ENCODE measurements around the gene BPI. TPM values are rescaled to one million over a fixed set of nuclear protein-coding genes. Genes with fewer than 3 reads are reported as not detected.

The BPI gene
- total RNA-seq, 6 experiments from 2014 or later: 0.26 to 1.3 (median 0.60) TPM; not detected in 2

- no peaks in the 10 kb centered on the region for H3K27me3 ChIP-seq
- no peak for ATAC-seq
- no peak overlapping the region for H3K4me3 ChIP-seq
- peak overlapping the region in 1 of 3 donors; percentile 57 for H3K27ac ChIP-seq
- 85% methylated on average over 5 of the region's 7 CpGs for WGBS (ENCODE audit: insufficient coverage, low coverage, low lambda C conversion rate, missing lambda C conversion rate)
- intact Hi-C loops (cut with DNase I): no loop called here
- peaks cover 0 to 8% (median 1%) of the 10 kb centered on the region in 4 donors for H3K4me1 ChIP-seq
- no peak for TF ChIP-seq POLR2A (IDR thresholded peaks at IDR 0.05)
- TF ChIP-seq, protein P1, sequence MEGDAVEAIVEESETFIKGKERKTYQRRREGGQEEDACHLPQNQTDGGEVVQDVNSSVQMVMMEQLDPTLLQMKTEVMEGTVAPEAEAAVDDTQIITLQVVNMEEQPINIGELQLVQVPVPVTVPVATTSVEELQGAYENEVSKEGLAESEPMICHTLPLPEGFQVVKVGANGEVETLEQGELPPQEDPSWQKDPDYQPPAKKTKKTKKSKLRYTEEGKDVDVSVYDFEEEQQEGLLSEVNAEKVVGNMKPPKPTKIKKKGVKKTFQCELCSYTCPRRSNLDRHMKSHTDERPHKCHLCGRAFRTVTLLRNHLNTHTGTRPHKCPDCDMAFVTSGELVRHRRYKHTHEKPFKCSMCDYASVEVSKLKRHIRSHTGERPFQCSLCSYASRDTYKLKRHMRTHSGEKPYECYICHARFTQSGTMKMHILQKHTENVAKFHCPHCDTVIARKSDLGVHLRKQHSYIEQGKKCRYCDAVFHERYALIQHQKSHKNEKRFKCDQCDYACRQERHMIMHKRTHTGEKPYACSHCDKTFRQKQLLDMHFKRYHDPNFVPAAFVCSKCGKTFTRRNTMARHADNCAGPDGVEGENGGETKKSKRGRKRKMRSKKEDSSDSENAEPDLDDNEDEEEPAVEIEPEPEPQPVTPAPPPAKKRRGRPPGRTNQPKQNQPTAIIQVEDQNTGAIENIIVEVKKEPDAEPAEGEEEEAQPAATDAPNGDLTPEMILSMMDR (IDR thresholded peaks at IDR 0.05): no peak
- H3K9me3 ChIP-seq: no peaks in the 10 kb centered on the region
- no peaks in the 10 kb centered on the region for H3K36me3 ChIP-seq
- no peak for DNase-seq
Measured at GRCh38 chr20:38297916-38298674, 5.9 kb upstream of the BPI start.

DNA sequence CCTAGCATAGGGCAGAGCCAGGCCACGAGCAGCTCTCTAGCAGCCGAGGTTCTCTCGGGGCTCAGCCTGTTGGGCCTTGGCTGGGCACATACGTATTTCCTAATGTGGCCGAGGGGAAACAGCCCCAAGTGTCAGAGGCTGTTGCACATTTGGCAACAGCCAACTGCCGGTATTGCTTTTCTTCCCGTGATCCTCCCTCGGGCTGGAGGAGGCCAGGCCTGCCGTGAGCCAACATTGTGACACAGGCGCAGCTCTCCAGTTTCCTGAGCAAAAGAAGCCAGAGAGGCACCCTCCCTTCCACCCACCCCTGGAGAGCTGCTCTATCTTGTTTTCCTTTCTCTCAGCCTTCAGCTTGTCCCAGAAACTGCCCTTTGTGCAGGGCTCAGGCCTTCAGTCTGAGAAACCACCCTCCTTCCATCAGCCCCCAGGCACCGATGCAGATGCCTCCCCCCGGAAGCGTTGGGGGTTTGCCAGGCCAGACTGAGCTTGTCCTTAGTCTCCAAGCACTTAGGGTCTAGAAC is 5.1 kb upstream of the BPI start:
- intact Hi-C loops (cut with DNase I): no loop called here
- WGBS (ENCODE audit: insufficient coverage, low coverage, low lambda C conversion rate, missing lambda C conversion rate): 22% methylated on average over 7 of the region's 13 CpGs
- Histone ChIP-seq H3K27me3 (no peaks in the 10 kb centered on the region), H3K4me3 (no peak overlapping the region), H3K36me3 (no peaks in the 10 kb centered on the region), H3K9me3 (no peaks in the 10 kb centered on the region), H3K4me1 (peaks cover 0 to 3% (median 0%) of the 10 kb centered on the region in 4 donors), H3K27ac (peak overlapping the region in 1 of 3 donors; percentile 57)
- TF ChIP-seq, protein P1 (IDR thresholded peaks at IDR 0.05): no peak
- no peak for TF ChIP-seq POLR2A (IDR thresholded peaks at IDR 0.05)
- peak; percentile 72 to 89 (median 72) for DNase-seq
- peak; percentile 77 to 90 (median 81) for ATAC-seq

- ATAC-seq: no peak
- 71% methylated on average over 1 of the region's 6 CpGs for WGBS (ENCODE audit: insufficient coverage, low coverage, low lambda C conversion rate, missing lambda C conversion rate)
- TF ChIP-seq, protein P1 (IDR thresholded peaks at IDR 0.05): no peak
- no peak for TF ChIP-seq POLR2A (IDR thresholded peaks at IDR 0.05)
- no peaks in the 10 kb centered on the region for H3K4me1 ChIP-seq
- no peak for DNase-seq
- no peaks in the 10 kb centered on the region for H3K27me3 ChIP-seq
- no peak overlapping the region for H3K4me3 ChIP-seq
- H3K27ac ChIP-seq: no peak overlapping the region
- intact Hi-C loops (cut with DNase I): loop anchor here (5.0 to 10.0 kb wide), 2 partner anchors 65 to 68 kb away; no protein-coding TSS in a partner anchor
- no peaks in the 10 kb centered on the region for H3K36me3 ChIP-seq
- H3K9me3 ChIP-seq: no peaks in the 10 kb centered on the region
Measured at GRCh38 chr20:38299963-38300362, 4.0 kb upstream of the BPI start.

- Histone ChIP-seq H3K27ac (no peak overlapping the region), H3K9me3 (no peaks in the 10 kb centered on the region), H3K36me3 (no peaks in the 10 kb centered on the region), H3K4me1 (no peaks in the 10 kb centered on the region), H3K27me3 (no peaks in the 10 kb centered on the region), H3K4me3 (no peak overlapping the region)
- DNase-seq (no peak), ATAC-seq (no peak)
- intact Hi-C loops (cut with DNase I): loop anchor here (5.0 to 10.0 kb wide), 2 partner anchors 66 to 68 kb away; no protein-coding TSS in a partner anchor
- WGBS (ENCODE audit: insufficient coverage, low coverage, low lambda C conversion rate, missing lambda C conversion rate): 79% methylated on average over 4 of the region's 4 CpGs
- TF ChIP-seq, protein P1 (IDR thresholded peaks at IDR 0.05): no peak
- TF ChIP-seq POLR2A (IDR thresholded peaks at IDR 0.05): no peak
Measured at GRCh38 chr20:38300438-38300837, 3.5 kb upstream of the BPI start.
